KMS-11 (cell line): Measurements from ENCODE around the gene PUS7.

Experiments used
- H2AFZ ChIP-seq: fragments of 200-600 bp; sonication (generic); 2 replicates; pipeline ENCODE4 v1.6.1; 2016; ENCODE audit warnings: antibody characterized with exemption, mixed run types, low read depth
- H3K27ac ChIP-seq: fragments of 200-600 bp; sonication (generic); 2 replicates; pipeline ENCODE4 v1.6.1; 2016; ENCODE audit warnings: mild to moderate bottlenecking, mixed run types
- H3K27me3 ChIP-seq: fragments of 200-600 bp; sonication (generic); 2 replicates; pipeline ENCODE4 v1.6.1; 2017; ENCODE audit warnings: mild to moderate bottlenecking, low read depth, mixed run types, moderate library complexity; ENCODE audit not compliant: insufficient read depth
- H3K36me3 ChIP-seq: fragments of 200-600 bp; sonication (generic); 2 replicates; pipeline ENCODE4 v1.6.1; 2017; ENCODE audit warnings: mild to moderate bottlenecking, mixed run types; ENCODE audit not compliant: insufficient read depth
- H3K4me1 ChIP-seq: fragments of 200-600 bp; sonication (generic); 2 replicates; pipeline ENCODE4 v1.6.1; 2016; ENCODE audit warnings: mild to moderate bottlenecking, low read depth, mixed run types; ENCODE audit not compliant: poor library complexity, severe bottlenecking
- H3K4me2 ChIP-seq: fragments of 200-600 bp; sonication (generic); 2 replicates; pipeline ENCODE4 v1.7.0; 2016; ENCODE audit warnings: mild to moderate bottlenecking, mixed run types
- H3K4me3 ChIP-seq: fragments of 200-600 bp; sonication (generic); IDR thresholded peaks from 2 replicates; pipeline ENCODE4 v1.6.1; 2017; ENCODE audit warnings: low read depth, low read length, mixed read lengths; ENCODE audit not compliant: insufficient read depth
- H3K79me2 ChIP-seq: fragments of 200-600 bp; sonication (generic); 2 replicates; pipeline ENCODE4 v1.6.1; 2016; ENCODE audit warnings: low read depth, mixed run types; ENCODE audit not compliant: insufficient read depth
- H3K9ac ChIP-seq: fragments of 200-600 bp; sonication (generic); 2 replicates; pipeline ENCODE4 v1.6.1; 2016; ENCODE audit warnings: mild to moderate bottlenecking, mixed run types
- H4K20me1 ChIP-seq: fragments of 200-600 bp; sonication (generic); 2 replicates; pipeline ENCODE4 v1.6.1; 2016; ENCODE audit warnings: mild to moderate bottlenecking, mixed run types; ENCODE audit not compliant: insufficient read depth
- TF ChIP-seq, protein P1 (sequence below): fragments of 200-600 bp; sonication (generic); conservative IDR thresholded peaks from 2 replicates; pipeline ENCODE4 v1.6.1; 2017; ENCODE audit warnings: low read depth, mild to moderate bottlenecking, antibody characterized with exemption, low read length, moderate library complexity, mixed read lengths

The PUS7 gene, protein sequence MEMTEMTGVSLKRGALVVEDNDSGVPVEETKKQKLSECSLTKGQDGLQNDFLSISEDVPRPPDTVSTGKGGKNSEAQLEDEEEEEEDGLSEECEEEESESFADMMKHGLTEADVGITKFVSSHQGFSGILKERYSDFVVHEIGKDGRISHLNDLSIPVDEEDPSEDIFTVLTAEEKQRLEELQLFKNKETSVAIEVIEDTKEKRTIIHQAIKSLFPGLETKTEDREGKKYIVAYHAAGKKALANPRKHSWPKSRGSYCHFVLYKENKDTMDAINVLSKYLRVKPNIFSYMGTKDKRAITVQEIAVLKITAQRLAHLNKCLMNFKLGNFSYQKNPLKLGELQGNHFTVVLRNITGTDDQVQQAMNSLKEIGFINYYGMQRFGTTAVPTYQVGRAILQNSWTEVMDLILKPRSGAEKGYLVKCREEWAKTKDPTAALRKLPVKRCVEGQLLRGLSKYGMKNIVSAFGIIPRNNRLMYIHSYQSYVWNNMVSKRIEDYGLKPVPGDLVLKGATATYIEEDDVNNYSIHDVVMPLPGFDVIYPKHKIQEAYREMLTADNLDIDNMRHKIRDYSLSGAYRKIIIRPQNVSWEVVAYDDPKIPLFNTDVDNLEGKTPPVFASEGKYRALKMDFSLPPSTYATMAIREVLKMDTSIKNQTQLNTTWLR

DNA sequence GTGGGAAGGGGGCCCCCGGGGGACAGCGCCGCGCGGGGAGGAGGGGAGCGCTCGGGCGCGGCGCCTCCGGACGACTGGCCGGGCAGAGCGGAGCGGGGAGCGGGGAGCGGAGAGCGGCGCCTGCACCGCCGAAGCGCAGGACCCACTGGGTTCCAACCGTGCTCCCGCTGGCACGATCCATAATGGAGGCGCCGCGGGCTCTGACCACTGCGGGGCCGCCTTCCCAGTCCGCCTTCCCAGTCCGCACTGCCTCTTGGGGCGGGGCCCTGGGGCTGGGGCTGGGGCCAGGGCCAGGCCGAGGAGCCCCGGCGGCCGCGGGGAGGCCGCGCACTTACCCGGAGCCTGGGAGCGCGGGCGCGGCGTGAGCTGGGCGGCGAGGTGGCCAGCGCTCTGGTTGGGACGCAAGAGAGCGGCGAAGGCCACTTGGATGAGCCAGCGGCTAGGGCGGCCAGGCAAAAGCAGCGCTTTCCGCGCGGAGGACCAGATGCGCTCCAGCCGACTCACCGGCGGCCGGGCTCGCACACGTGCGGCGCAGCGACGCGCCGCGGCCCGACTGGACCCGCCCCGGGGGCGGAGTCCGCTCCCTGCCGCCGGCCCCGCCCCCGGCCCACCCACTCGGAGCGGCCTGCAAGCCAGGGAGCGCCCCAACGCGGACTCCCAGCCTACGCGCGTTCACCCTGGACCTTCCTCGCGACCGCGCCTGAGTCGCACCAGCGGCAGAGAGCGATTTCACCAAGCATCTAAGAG is at the start of gene PUS7:
PUS7 (minus strand) TSS at position 555 of the 747 bp plus-strand sequence. CDS start 13,759 bp downstream, outside the sequence.
- H3K36me3 ChIP-seq, result no peaks in the 10 kb centered on the region
- H3K9ac ChIP-seq, result peak within 1 kb of the TSS; percentile 93
- no peaks in the 10 kb centered on the region for H3K27me3 ChIP-seq
- H4K20me1 ChIP-seq, result peaks cover 8% of the 10 kb centered on the region; the same call in 1 of the 2 replicates
- H2AFZ ChIP-seq, result peak within 1 kb of the TSS; percentile 99
- TF ChIP-seq, protein P1, sequence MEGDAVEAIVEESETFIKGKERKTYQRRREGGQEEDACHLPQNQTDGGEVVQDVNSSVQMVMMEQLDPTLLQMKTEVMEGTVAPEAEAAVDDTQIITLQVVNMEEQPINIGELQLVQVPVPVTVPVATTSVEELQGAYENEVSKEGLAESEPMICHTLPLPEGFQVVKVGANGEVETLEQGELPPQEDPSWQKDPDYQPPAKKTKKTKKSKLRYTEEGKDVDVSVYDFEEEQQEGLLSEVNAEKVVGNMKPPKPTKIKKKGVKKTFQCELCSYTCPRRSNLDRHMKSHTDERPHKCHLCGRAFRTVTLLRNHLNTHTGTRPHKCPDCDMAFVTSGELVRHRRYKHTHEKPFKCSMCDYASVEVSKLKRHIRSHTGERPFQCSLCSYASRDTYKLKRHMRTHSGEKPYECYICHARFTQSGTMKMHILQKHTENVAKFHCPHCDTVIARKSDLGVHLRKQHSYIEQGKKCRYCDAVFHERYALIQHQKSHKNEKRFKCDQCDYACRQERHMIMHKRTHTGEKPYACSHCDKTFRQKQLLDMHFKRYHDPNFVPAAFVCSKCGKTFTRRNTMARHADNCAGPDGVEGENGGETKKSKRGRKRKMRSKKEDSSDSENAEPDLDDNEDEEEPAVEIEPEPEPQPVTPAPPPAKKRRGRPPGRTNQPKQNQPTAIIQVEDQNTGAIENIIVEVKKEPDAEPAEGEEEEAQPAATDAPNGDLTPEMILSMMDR, result no peak
- no peak within 1 kb of the TSS for H3K4me3 ChIP-seq
- H3K79me2 ChIP-seq, result peaks cover 46% of the 10 kb centered on the region
- peak within 1 kb of the TSS; percentile 77 for H3K27ac ChIP-seq
- peak within 1 kb of the TSS; percentile 78 for H3K4me2 ChIP-seq
- H3K4me1 ChIP-seq, result peaks cover 26% of the 10 kb centered on the region

DNA sequence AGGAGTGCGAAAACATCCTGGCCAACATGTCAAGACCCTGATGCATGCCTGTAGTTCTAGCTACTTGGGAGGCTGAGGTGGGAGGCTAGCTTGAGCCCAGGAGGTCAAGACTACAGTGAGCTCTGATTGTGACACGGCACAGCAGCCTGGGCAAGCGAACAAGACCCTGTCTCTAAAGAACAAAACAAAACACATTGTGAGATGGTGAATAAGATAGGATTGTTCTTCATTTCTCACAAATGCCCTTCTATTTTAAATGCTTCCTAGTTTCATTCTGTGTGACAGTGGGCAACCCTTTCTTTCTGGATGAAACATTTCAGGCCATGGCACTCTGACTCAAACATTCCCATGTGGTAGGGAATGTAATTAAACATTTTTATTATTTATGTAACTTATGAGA is 45.8 kb upstream of the PUS7 start:
- H2AFZ ChIP-seq, result no peak overlapping the region
- H3K4me1 ChIP-seq, result peaks cover 33% of the 10 kb centered on the region
- H3K27ac ChIP-seq, result no peak overlapping the region
- no peak overlapping the region for H3K4me3 ChIP-seq
- H3K9ac ChIP-seq, result no peak overlapping the region
- H4K20me1 ChIP-seq, result no peaks in the 10 kb centered on the region
- H3K79me2 ChIP-seq, result no peaks in the 10 kb centered on the region
- TF ChIP-seq, protein P1, result no peak
- H3K4me2 ChIP-seq, result no peak overlapping the region
- no peaks in the 10 kb centered on the region for H3K27me3 ChIP-seq
- no peaks in the 10 kb centered on the region for H3K36me3 ChIP-seq

DNA sequence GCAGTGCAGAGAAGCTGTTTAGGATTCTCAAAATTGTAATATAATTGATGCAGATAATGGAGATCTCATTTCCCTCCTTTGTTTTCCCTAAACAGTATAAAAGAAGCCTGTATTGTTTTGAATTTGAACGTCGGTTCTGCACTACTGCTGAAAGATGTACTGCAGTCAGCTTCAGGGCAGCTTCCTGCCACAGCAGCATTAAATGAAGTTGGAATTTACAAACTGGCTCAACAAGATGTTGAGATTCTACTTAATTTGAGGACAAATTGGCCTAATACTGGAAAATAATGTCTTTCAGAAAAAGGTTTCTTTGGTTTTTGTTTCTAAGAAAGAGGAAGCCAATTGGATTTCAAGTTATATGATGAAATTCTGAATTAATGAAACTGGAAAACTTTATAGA is 45.0 kb upstream of the PUS7 start:
- no peaks in the 10 kb centered on the region for H4K20me1 ChIP-seq
- no peak overlapping the region for H3K9ac ChIP-seq
- H3K27me3 ChIP-seq, result no peaks in the 10 kb centered on the region
- no peaks in the 10 kb centered on the region for H3K79me2 ChIP-seq
- TF ChIP-seq, protein P1, result no peak
- no peak overlapping the region for H3K4me2 ChIP-seq
- no peak overlapping the region for H3K4me3 ChIP-seq
- H2AFZ ChIP-seq, result no peak overlapping the region
- H3K4me1 ChIP-seq, result peaks cover 33% of the 10 kb centered on the region
- H3K27ac ChIP-seq, result no peak overlapping the region
- H3K36me3 ChIP-seq, result no peaks in the 10 kb centered on the region

DNA sequence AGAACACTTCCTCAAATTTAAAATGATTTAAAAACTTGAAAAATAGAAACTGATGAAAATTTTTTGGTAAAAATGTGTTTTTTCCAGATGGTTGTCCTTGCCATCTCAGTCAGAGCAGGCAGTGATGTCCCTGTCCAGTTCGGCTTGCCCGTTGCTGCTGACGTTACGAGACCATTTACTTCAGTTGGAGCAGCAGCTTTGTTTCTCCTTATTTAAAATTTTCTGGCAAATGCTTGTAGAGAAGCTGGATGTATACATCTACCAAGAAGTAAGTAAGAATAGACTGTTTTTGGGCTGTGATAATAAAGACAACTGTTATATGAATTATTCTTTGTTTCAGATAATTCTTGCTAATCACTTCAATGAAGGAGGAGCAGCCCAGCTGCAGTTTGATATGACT is 43.1 kb upstream of the PUS7 start:
- H3K79me2 ChIP-seq, result no peaks in the 10 kb centered on the region
- H4K20me1 ChIP-seq, result no peaks in the 10 kb centered on the region
- no peaks in the 10 kb centered on the region for H3K36me3 ChIP-seq
- H3K27ac ChIP-seq, result no peak overlapping the region
- H3K9ac ChIP-seq, result no peak overlapping the region
- H3K4me2 ChIP-seq, result peak overlapping the region; percentile 18; the same call in 1 of the 2 replicates
- H3K27me3 ChIP-seq, result no peaks in the 10 kb centered on the region
- H3K4me3 ChIP-seq, result no peak overlapping the region
- peaks cover 33% of the 10 kb centered on the region for H3K4me1 ChIP-seq
- no peak overlapping the region for H2AFZ ChIP-seq
- TF ChIP-seq, protein P1, result no peak
